Measurements from ENCODE around the gene NTNG2.

- TF ChIP-seq CTCF (IDR thresholded peaks at IDR 0.05) (no peak), POLR2AphosphoS5 (IDR thresholded peaks at IDR 0.05) (no peak)
These were observed 15.3 kb upstream of the NTNG2 start for GRCh38 chr9:132146575-132146974.
